ENCODE measurements around the gene TAF11L3. TPM values are rescaled to one million over a fixed set of nuclear protein-coding genes. Genes with fewer than 3 reads are reported as not detected.
"Not testable (repeated sequence)": the region's sequence is repeated elsewhere in the genome, so short reads cannot be mapped to it uniquely, and the experiment has no call there.

Gene TAF11L3
- not detected in 2 replicates for total RNA-seq (2014; rRNA removed; shearing (Covaris generic))
- polyA plus RNA-seq (2015; cell fraction: cytosol; rRNA removed): not detected in 2 replicates
- not detected in 2 replicates for polyA plus RNA-seq (2015; cell fraction: nucleus; rRNA removed)

DNA sequence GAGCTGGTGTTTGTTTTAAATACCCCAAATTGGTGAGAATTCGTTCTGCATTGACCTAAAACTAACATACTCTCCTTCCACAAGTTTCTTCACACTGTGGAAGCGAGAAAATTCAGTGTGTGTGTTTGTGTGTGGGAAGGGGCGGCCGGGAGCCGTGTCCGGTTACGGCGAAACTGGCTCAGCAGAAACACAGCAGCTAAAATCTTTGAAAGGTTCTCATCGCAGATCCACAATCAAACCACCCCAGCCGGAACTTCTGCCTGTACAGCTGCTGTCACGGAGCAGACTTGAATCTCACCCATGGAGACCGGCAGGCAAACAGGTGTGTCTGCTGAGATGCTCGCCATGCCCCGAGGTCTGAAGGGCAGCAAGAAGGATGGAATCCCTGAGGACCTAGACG lies at the start of gene TAF11L3:
Gene TAF11L3 (plus strand): TSS at position 301 of the 400 bp plus-strand sequence.
- DNase-seq (ENCODE audit: low read depth, low spot score); in situ Hi-C loops (cut with HindIII; ENCODE audit: low pct_unique_long_range_greater_than_20kb, low sequenced_read_pairs): not testable (repeated sequence)

DNA sequence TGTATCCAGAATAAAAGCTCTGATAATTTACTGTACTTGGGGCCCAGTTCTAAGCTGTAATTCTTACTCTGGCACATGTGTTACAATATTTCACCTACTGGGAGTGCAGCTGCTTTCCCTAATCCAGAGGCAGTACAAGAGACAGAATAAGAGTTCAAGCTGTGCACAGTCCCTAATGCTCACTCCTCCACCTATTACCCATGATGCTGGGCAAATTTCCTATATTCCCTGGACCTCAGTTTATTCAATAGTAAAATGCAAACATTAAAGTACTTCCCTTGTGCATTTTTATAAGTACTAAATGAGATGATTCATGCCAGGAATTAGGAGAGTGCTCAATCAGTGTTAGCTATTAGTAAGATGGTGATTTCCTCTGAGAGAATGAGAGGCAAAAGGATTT lies 48.1 kb upstream of the TAF11L3 start:
- in situ Hi-C loops (cut with HindIII; ENCODE audit: low pct_unique_long_range_greater_than_20kb, low sequenced_read_pairs): no loop called here

DNA sequence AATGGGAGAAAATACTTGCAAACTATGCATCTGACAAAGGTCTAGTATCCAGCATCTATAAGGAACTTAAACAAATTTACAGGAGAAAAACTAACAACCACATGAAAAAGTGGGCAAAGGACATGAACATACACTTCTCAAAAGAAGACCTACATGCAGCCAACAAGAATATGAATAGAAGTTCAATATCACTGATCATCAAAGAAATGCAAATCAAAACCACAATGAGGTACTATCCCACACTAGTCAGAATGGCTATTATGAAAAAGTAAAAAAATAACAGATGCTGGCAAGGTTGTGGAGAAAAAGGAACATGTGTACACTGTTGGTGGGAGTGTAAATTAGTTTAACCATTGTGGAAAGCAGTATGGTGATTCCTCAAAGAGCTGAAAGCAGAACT lies 43.1 kb upstream of the TAF11L3 start:
- in situ Hi-C loops (cut with HindIII; ENCODE audit: low pct_unique_long_range_greater_than_20kb, low sequenced_read_pairs); DNase-seq (ENCODE audit: low read depth, low spot score): not testable (repeated sequence)

More for the DNA sequence above, 48.1 kb upstream of the TAF11L3 start:
- DNase-seq (ENCODE audit: low read depth, low spot score): no peak

DNA sequence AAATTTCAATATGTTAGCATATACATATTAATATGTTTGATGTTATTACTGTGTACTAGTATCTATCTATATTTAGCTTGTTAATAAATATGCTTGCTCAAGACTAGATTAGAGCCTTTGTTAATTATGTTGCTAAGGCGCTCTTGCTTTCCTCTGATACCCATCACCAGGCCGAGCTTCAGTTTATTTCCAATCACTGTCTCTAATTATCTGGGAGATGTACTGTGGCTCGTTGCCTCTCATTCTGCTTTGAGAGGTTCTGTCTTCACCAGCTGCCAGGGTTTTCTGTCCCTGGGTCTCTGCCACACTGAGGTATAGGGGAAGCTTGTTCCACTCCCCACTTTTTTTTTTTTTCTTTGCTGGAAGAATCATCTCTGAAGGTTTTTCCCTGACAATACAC lies 41.1 kb upstream of the TAF11L3 start:
- in situ Hi-C loops (cut with HindIII; ENCODE audit: low pct_unique_long_range_greater_than_20kb, low sequenced_read_pairs): no loop called here
- DNase-seq (ENCODE audit: low read depth, low spot score): no peak

DNA sequence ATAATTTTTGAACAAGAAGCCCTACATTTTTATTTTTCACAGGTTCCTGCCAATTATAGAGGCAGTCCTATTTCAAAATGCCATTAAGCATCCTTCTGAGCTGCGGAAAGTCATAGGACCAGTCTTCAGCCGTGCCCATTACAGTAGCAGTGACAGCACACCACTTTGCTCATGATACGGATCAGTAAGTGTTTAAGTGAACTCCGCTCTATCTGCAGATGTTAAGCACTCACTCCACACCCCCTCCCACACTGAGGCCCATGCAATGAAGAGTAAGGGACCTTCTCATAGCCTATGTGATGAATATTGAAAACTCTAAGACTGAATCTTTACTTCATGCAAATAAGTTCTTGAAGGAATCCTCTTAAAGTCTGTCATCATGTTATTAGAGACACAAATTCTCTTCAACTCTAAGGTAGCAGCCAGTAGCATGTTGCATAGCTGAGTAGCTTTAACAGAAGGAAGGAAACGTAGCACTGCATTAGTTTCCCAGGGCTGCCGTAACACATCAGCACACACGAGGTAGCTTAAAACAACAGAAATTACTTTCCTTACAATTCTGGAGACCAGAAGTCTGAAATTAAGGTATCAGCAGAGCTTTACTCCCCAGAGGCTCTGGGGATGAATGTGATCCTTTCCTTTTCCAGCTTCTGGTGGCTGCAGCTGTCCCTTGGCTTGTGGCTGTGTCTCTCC lies 40.4 kb upstream of the TAF11L3 start:
- in situ Hi-C loops (cut with HindIII; ENCODE audit: low pct_unique_long_range_greater_than_20kb, low sequenced_read_pairs): no loop called here
- no peak for DNase-seq (ENCODE audit: low read depth, low spot score)

- in situ Hi-C loops (cut with HindIII; ENCODE audit: low pct_unique_long_range_greater_than_20kb, low sequenced_read_pairs): no loop called here
- no peak for DNase-seq (ENCODE audit: low read depth, low spot score)
Observed at GRCh38 chr5:17481378-17481777, 36.8 kb upstream of the TAF11L3 start.

GRCh38 chr5:17482790-17483189 lies 35.4 kb upstream of the TAF11L3 start:
- no peak for DNase-seq (ENCODE audit: low read depth, low spot score)
- in situ Hi-C loops (cut with HindIII; ENCODE audit: low pct_unique_long_range_greater_than_20kb, low sequenced_read_pairs): no loop called here

GRCh38 chr5:17486464-17487173 lies 31.5 kb upstream of the TAF11L3 start:
- in situ Hi-C loops (cut with HindIII; ENCODE audit: low pct_unique_long_range_greater_than_20kb, low sequenced_read_pairs); DNase-seq (ENCODE audit: low read depth, low spot score): not testable (repeated sequence)

DNA sequence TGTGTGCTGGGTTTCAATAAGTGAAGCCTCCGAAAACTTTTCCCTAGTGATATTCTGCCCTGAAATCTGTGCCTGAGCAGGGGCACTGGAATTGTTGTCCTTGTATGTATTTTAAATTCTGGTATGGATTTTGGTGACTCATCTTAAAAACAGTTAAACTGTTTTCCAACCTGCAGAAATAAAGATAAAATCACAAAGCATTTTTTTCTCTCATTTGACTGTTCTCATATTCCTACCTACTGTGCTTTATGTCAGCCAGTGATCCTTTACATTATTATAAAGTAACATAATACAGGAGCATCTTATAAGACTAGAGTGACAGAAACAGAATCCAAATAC lies 31.0 kb upstream of the TAF11L3 start:
- no peak for DNase-seq (ENCODE audit: low read depth, low spot score)
- in situ Hi-C loops (cut with HindIII; ENCODE audit: low pct_unique_long_range_greater_than_20kb, low sequenced_read_pairs): no loop called here

- DNase-seq (ENCODE audit: low read depth, low spot score); in situ Hi-C loops (cut with HindIII; ENCODE audit: low pct_unique_long_range_greater_than_20kb, low sequenced_read_pairs): not testable (repeated sequence)
Observed at GRCh38 chr5:17491257-17491656, 26.9 kb upstream of the TAF11L3 start.

DNA sequence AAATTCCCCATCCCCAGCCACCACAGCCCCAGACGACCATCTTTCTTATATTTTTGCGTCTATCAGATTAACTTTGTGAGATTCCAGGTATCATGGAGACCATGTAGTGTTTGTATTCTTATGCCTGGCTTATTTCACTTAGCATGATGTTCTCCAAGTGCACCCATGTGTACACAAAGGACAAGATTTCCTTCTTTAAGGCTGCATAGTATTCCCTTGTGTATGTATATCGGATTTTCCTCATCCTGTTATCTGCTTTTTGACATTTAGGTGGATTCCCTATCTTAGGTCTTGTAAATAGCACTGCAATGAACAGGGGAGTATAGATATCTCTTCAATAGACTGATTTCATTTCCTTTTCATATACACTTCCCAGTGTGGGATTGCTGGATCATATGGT lies 25.4 kb upstream of the TAF11L3 start:
- no peak for DNase-seq (ENCODE audit: low read depth, low spot score)
- in situ Hi-C loops (cut with HindIII; ENCODE audit: low pct_unique_long_range_greater_than_20kb, low sequenced_read_pairs): no loop called here

DNA sequence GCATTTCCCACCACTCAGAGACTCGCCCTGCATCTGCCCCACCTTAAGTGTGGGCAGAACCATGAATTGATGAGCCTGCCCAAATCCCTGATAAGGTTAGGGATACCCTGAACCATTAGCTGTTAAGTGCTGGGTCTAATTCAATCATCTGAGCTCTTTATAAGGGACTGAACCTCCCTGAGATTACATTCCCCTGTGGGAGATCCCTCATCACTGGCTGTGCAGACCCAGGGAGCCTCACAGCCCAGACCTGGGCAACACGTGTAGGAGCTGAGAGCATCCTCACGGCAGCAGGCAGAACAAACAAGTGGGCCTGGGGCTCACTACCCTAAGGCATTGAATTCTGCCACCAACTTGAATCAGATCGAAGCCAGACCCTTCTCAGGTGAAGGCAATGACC lies 20.7 kb upstream of the TAF11L3 start:
- in situ Hi-C loops (cut with HindIII; ENCODE audit: low pct_unique_long_range_greater_than_20kb, low sequenced_read_pairs): no loop called here
- no peak for DNase-seq (ENCODE audit: low read depth, low spot score)

DNA sequence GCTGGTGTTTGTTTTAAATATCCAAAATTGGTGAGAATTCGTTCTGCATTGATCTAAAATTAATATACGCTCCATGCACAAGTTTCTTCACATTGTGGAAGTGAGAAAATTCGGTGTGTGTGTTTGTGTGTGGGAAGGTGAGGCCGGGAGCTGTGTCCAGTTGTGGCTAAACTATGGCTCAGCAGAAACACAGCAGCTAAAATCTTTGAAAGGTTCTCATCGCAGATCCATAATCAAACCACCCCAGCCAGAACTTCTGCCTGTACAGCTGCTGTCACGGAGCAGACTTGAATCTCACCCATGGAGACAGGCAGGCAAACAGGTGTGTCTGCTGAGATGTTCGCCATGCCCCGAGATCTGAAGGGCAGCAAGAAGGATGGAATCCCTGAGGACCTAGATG lies 20.2 kb upstream of the TAF11L3 start, which contains the start of gene TAF11L2:
Gene TAF11L2 (plus strand): TSS at position 301 of the 400 bp plus-strand sequence.
- DNase-seq (ENCODE audit: low read depth, low spot score); in situ Hi-C loops (cut with HindIII; ENCODE audit: low pct_unique_long_range_greater_than_20kb, low sequenced_read_pairs): not testable (repeated sequence)

DNA sequence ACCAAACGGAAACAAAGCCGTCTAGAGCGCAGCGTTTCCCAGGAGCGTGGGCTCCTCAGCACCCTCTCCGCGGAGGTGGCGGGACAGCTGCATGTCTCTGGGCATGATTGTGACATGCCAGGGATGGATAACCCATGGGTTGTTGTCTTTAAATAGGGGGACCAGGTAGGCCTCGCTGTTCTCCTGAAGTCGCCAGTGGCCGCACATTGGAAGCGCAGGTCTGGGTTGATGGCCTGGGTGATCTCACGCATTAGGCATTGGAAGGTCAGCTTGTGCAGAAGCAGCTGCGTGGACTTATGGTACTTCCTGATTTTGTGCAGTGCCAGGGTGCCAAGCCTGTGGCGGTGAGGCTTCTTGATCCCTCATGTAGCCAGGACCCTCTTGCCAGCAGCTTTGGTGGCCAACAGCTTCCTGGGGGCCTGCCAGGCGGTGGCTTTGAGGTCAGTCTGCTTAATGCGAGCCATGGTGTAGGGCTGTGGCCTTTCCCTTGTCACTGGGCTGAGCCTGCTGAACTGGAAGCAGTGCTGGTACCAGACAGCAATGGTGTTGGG lies 6.3 kb upstream of the TAF11L3 start:
- DNase-seq (ENCODE audit: low read depth, low spot score): no peak
- in situ Hi-C loops (cut with HindIII; ENCODE audit: low pct_unique_long_range_greater_than_20kb, low sequenced_read_pairs): no loop called here

DNA sequence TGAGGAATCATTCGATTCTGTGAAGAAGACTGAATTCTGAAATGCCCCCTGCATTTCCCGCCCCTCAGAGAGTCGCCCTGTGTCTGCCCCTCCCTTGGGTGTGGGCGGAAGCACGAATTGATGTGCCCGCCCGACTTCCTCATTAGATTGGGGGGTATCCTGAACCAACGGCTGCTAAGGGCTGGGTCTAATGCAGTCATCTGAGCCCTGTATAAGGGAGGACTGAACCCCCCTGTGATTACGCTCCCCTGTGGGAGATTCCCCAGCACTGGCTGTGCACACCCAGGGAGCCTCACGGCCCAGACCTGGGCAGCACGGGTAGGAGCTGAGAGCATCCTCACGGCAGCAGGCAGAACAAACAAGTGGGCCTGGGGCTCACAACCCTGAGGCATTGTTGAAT lies 641 bp upstream of the TAF11L3 start:
- in situ Hi-C loops (cut with HindIII; ENCODE audit: low pct_unique_long_range_greater_than_20kb, low sequenced_read_pairs); DNase-seq (ENCODE audit: low read depth, low spot score): not testable (repeated sequence)

DNA sequence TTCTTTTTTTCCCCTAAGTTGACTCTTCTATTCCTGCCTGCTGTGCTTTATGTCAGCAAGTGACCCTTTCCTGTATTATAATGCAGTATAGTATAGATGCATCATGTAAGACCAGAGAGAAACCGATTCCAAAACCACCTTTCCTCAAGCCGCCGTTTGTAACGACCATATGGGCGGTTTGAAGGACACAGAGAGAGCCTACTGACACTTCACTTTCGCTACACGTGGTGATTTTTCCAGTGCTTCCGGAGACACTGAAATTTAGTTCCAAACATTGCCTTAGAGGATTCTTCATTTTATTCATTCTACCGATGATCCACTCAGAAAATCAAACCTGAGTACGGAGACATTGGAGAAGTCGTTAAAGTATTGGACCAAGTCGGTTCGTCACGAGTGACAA lies 1.3 kb downstream of the TAF11L3 start:
- DNase-seq (ENCODE audit: low read depth, low spot score): not testable (repeated sequence)

DNA sequence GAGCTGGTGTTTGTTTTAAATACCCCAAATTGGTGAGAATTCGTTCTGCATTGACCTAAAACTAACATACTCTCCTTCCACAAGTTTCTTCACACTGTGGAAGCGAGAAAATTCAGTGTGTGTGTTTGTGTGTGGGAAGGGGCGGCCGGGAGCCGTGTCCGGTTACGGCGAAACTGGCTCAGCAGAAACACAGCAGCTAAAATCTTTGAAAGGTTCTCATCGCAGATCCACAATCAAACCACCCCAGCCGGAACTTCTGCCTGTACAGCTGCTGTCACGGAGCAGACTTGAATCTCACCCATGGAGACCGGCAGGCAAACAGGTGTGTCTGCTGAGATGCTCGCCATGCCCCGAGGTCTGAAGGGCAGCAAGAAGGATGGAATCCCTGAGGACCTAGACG lies 3.3 kb downstream of the TAF11L3 start, which contains the start of gene TAF11L4:
Gene TAF11L4 (plus strand): TSS at position 301 of the 400 bp plus-strand sequence.
- in situ Hi-C loops (cut with HindIII; ENCODE audit: low pct_unique_long_range_greater_than_20kb, low sequenced_read_pairs); DNase-seq (ENCODE audit: low read depth, low spot score): not testable (repeated sequence)

More for the DNA sequence above, 1.3 kb downstream of the TAF11L3 start:
- in situ Hi-C loops (cut with HindIII; ENCODE audit: low pct_unique_long_range_greater_than_20kb, low sequenced_read_pairs): not testable (repeated sequence)

DNA sequence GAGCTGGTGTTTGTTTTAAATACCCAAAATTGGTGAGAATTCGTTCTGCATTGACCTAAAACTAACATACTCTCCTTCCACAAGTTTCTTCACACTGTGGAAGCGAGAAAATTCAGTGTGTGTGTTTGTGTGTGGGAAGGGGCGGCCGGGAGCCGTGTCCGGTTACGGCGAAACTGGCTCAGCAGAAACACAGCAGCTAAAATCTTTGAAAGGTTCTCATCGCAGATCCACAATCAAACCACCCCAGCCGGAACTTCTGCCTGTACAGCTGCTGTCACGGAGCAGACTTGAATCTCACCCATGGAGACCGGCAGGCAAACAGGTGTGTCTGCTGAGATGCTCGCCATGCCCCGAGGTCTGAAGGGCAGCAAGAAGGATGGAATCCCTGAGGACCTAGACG lies 6.8 kb downstream of the TAF11L3 start, which contains the start of gene TAF11L5:
Gene TAF11L5 (plus strand): TSS at position 301 of the 400 bp plus-strand sequence.
- DNase-seq (ENCODE audit: low read depth, low spot score); in situ Hi-C loops (cut with HindIII; ENCODE audit: low pct_unique_long_range_greater_than_20kb, low sequenced_read_pairs): not testable (repeated sequence)

Data from SK-MEL-5 (cell line).